Spleen (tissue), 11 donors: Measurements from ENCODE around the gene KANSL1L. TPM values are rescaled to one million over a fixed set of nuclear protein-coding genes. Genes with fewer than 3 reads are reported as not detected.

Experiments
- DNase-seq: peaks from one replicate; pipeline ENCODE4 v3.0.0-alpha.2; 2020
- H3K27ac ChIP-seq, 8 donors: fragments of 200-600 bp; sonication (generic) in 7 of 8; 1 replicate in 4 of 8; 2 replicates in 4 of 8; pipeline versions ENCODE4 v1.5.0 to v1.8.0; 2016 to 2021; ENCODE audit warnings: inconsistent platforms in 4 of 8, mild to moderate bottlenecking in 4 of 8, moderate library complexity in 1 of 8
- H3K27me3 ChIP-seq, 7 donors: fragments of 200-600 bp; sonication (generic) in 6 of 7; replicated peaks in 1 of 7; 1 replicate in 4 of 7; 2 replicates in 3 of 7; pipeline versions ENCODE4 v1.5.0 to v1.8.0; 2016 to 2021; ENCODE audit warnings: inconsistent platforms in 3 of 7, mild to moderate bottlenecking in 1 of 7
- H3K36me3 ChIP-seq, 6 donors: fragments of 200-600 bp; sonication (generic) in 5 of 6; 1 replicate in 4 of 6; 2 replicates in 2 of 6; pipeline versions ENCODE4 v1.5.0 to v1.8.0; 2016 to 2021; ENCODE audit warnings: inconsistent platforms in 2 of 6
- H3K4me1 ChIP-seq, 6 donors: fragments of 200-600 bp; sonication (generic) in 5 of 6; 1 replicate in 3 of 6; 2 replicates in 3 of 6; pipeline versions ENCODE4 v1.5.0 to v1.8.0; 2016 to 2021; ENCODE audit warnings: inconsistent platforms in 3 of 6
- H3K4me3 ChIP-seq, 8 donors: fragments of 200-600 bp; sonication (generic) in 7 of 8; 1 replicate in 4 of 8; 2 replicates in 4 of 8; pipeline versions ENCODE4 v1.5.0 to v1.8.0; 2016 to 2021; ENCODE audit warnings: inconsistent platforms in 4 of 8, mild to moderate bottlenecking in 4 of 8, moderate library complexity in 2 of 8
- H3K9me3 ChIP-seq, 8 donors: fragments of 200-600 bp; sonication (generic) in 7 of 8; 1 replicate in 4 of 8; 2 replicates in 4 of 8; pipeline versions ENCODE4 v1.5.0 to v1.8.0; 2016 to 2021; ENCODE audit warnings: inconsistent platforms in 4 of 8
- POLR2A ChIP-seq, 3 donors: fragments of 450-650 bp; IDR thresholded peaks; one replicate each; pipeline ENCODE4 v1.5.1; 2017; ENCODE audit warnings: antibody characterized with exemption in 3 of 3, mild to moderate bottlenecking in 1 of 3
- POLR2AphosphoS5 ChIP-seq, 3 donors: sonication (generic); formaldehyde crosslinking; IDR thresholded peaks; one replicate each; pipeline ENCODE4 v1.5.1; 2017; ENCODE audit warnings: antibody characterized with exemption in 3 of 3
- WGBS, 5 donors: extraction: QIAGEN DNeasy Blood & Tissue Kit in 3 of 5; methylation state at CpG; one replicate each; pipeline versions ENCODE4 v1.1.5 to v1.1.7; 2013 to 2018; 5-methylcytosine and 5-hydroxymethylcytosine counted together
- intact Hi-C: fragments of 100-400 bp; cut with DNase I; formaldehyde crosslinking; loops from one replicate; pipeline ENCODE4 v1.15.0; 2023; ENCODE audit warnings: low total_unique reads
- polyA plus RNA-seq, 3 donors: library from polyadenylated mRNA; stranded (reverse); fragments of 200-250 nt; gene quantifications; one replicate each; pipeline ENCODE4 v1.2.1, GENCODE V29; 2013
- total RNA-seq, 7 donors: library from RNA; depleted of rRNA in 3 of 7; stranded (reverse); fragments of >200 nt in 3 of 7; fragmentation: NEBNext Ultra II Directional in 4 of 7; extraction: Animal tissue kit (Norgen Biotek cat#: 25700) in 4 of 7; gene quantifications; one replicate each; pipeline versions ENCODE4 v1.1.0 to v1.2.1, GENCODE V29; 2016 to 2021
- TF ChIP-seq, protein P1 (sequence below), 11 experiments: fragments of 200-600 bp in 7 of 11; fragments of 450-650 bp in 4 of 11; sonication (generic) in 4 of 11; IDR thresholded peaks in 8 of 11; conservative IDR thresholded peaks in 3 of 11; 1 replicate in 7 of 11; 2 replicates in 4 of 11; pipeline versions ENCODE4 v1.4.0 to v1.8.0; 2016 to 2021; ENCODE audit warnings: antibody characterized with exemption in 11 of 11, inconsistent platforms in 4 of 11, mild to moderate bottlenecking in 1 of 11
- donor health status: healthy with polysubstance abuse.
- donor health status: DM: no; HTN: no; CAD: no; lungs with moderate emphysema.
- donor health status: DM: no; HTN: no; CAD: no.
- donor health status: Bipolar disorder and iron deficiency.
- donor health status: healthy.
- donor health status: DM: no; HTN: no; CAD: no.
- donor health status: DM: yes; HTN: yes; CAD: no.

The KANSL1L gene
- total and polyA plus RNA-seq, 10 donors, result 1.2 to 30.5 (median 15.3) TPM

DNA sequence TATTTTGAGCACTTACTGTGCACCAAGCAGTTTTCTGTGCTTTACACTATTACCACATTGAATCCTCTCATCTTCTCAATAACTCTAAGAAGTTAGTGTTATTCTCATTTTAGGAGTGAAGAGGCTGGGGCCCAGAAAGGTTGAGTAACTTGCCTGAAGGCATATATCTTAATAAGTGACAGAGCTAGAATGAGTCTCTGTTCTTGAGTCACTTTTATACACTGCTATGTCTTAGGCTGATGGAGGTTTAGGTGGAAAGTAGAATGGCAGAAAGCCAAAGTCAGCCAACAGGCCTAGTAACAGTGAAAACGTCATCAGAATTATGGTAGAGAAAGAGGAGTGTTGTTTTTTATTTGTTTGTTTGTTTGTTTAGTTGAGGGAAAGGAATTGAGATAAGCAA lies 196.6 kb downstream of the KANSL1L start:
- Histone ChIP-seq H3K9me3 (no peaks in the 10 kb centered on the region), H3K4me1 (no peaks in the 10 kb centered on the region), H3K27ac (no peak overlapping the region), H3K27me3 (peaks cover 0 to 6% (median 0%) of the 10 kb centered on the region in 7 donors), H3K36me3 (no peaks in the 10 kb centered on the region), H3K4me3 (no peak overlapping the region)
- 42 to 74% (median 59%) methylated on average over 1 of the region's 1 CpG for WGBS, 5 donors
- TF ChIP-seq, protein P1, sequence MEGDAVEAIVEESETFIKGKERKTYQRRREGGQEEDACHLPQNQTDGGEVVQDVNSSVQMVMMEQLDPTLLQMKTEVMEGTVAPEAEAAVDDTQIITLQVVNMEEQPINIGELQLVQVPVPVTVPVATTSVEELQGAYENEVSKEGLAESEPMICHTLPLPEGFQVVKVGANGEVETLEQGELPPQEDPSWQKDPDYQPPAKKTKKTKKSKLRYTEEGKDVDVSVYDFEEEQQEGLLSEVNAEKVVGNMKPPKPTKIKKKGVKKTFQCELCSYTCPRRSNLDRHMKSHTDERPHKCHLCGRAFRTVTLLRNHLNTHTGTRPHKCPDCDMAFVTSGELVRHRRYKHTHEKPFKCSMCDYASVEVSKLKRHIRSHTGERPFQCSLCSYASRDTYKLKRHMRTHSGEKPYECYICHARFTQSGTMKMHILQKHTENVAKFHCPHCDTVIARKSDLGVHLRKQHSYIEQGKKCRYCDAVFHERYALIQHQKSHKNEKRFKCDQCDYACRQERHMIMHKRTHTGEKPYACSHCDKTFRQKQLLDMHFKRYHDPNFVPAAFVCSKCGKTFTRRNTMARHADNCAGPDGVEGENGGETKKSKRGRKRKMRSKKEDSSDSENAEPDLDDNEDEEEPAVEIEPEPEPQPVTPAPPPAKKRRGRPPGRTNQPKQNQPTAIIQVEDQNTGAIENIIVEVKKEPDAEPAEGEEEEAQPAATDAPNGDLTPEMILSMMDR (IDR thresholded peaks at IDR 0.05 in 8 of 11, conservative IDR thresholded peaks at IDR 0.05 in 3 of 11), result no peak
- TF ChIP-seq POLR2AphosphoS5 (IDR thresholded peaks at IDR 0.05), result no peak
- no peak for TF ChIP-seq POLR2A (IDR thresholded peaks at IDR 0.05)
- no peak for DNase-seq
- intact Hi-C loops, result no loop called here

DNA sequence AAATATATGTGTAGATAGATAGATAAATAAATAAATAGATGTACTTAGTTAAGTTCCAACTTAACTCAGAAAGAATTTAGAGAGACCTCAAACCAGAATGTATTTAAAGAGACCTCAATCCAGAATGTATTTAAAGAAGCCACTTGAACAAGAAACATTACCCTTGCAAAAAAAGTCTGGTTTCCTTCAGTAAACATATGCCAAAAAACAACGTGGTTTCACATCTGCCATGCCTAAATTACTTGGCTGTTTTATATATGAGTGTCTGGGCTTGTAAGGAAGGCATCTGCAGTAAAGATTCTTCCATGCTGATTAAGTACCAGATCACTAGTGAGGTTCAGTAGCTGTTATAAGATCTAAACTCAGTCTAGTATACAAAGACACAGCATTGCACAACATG lies 197.9 kb downstream of the KANSL1L start:
- Histone ChIP-seq H3K4me3 (no peak overlapping the region), H3K36me3 (no peaks in the 10 kb centered on the region), H3K4me1 (no peaks in the 10 kb centered on the region), H3K9me3 (no peaks in the 10 kb centered on the region), H3K27me3 (peaks cover 0 to 6% (median 0%) of the 10 kb centered on the region in 7 donors), H3K27ac (no peak overlapping the region)
- 0 to 19% (median 10%) methylated on average over 1 of the region's 1 CpG for WGBS, 5 donors
- no peak for DNase-seq
- TF ChIP-seq POLR2AphosphoS5 (IDR thresholded peaks at IDR 0.05), result no peak
- intact Hi-C loops, result no loop called here

Other genes with a start within 250 kb of the KANSL1L start
- 10 to 100 TPM; 40.0 to 61.0 (median 49.9) TPM for gene RPE, start 168.8 kb downstream of the KANSL1L start, total RNA-seq
- 10 to 100 TPM in 2 of 3 donors, 1 to 10 TPM in 1; 8.0 to 16.2 (median 14.0) TPM for gene RPE, start 168.8 kb downstream of the KANSL1L start, polyA plus RNA-seq
- gene ACADL, start 54.0 kb upstream of the KANSL1L start, total RNA-seq, result not detected
- under 1 TPM in 2 of 3 donors, not detected in 1; 0.07 to 0.32 TPM for gene ACADL, start 54.0 kb upstream of the KANSL1L start, polyA plus RNA-seq
- gene MYL1, start 143.8 kb upstream of the KANSL1L start, total RNA-seq, result not detected
- under 1 TPM in 2 of 3 donors, not detected in 1; 0.06 to 0.78 TPM for gene MYL1, start 143.8 kb upstream of the KANSL1L start, polyA plus RNA-seq